Caki2 (cell line): ENCODE measurements around the gene CTSS. TPM values are rescaled to one million over a fixed set of nuclear protein-coding genes. Genes with fewer than 3 reads are reported as not detected.
"Not testable (repeated sequence)": the region's sequence is repeated elsewhere in the genome, so short reads cannot be mapped to it uniquely, and the experiment has no call there.

Experiments
- DNase-seq: peaks from one replicate; pipeline ENCODE4 v3.0.0-alpha.2; 2015; ENCODE audit warnings: low read depth
- in situ Hi-C: cut with HindIII; loops from 2 replicates; pipeline ENCODE4 v1.10.0; 2016; ENCODE audit warnings: low sequenced_read_pairs, low pct_unique_long_range_greater_than_20kb, mixed read lengths
- total RNA-seq: library from RNA; depleted of rRNA; stranded (reverse); fragments of >200 nt; shearing (Covaris generic); gene quantifications from 2 replicates; pipeline ENCODE4 v1.2.3, GENCODE V29; 2014; ENCODE audit warnings: low replicate concordance

Gene CTSS
- total RNA-seq, 1 experiment from 2014 or later, result 2.9 TPM

GRCh38 chr1:150780510-150780909, 14.9 kb upstream of the CTSS start:
- in situ Hi-C loops, result no loop called here
- DNase-seq, result no peak

- in situ Hi-C loops, result no loop called here
- no peak for DNase-seq
Measured at GRCh38 chr1:150778409-150778808, 12.8 kb upstream of the CTSS start.

- in situ Hi-C loops, result no loop called here
- no peak for DNase-seq
Measured at GRCh38 chr1:150777544-150777943, 12.0 kb upstream of the CTSS start.

DNA sequence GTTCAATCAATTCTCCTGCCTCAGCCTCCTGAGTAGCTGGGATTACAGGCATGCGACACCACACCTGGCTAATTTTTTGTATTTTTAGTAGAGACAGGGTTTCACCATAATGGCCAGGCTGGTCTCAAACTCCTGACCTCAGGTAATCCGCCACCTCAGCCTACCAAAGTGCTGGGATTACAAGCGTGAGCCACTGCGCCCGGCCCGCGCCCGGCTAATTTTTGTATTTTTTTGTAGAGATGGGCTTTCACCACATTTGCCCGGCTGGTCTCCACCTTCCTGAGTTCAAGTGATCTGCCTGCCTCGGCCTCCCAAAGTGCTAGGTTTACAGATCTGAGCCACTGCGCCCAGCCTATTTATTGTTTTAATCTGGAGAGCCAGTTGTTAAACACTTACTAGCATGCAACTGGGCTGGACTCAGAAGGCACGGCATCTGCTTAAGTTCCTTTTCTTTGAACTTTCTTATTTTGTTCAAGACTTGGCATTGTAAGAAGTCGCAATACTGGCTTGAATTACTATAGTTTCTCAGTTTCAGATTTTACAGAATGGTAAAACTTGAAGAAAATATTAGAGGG, 10.4 kb upstream of the CTSS start:
- in situ Hi-C loops, DNase-seq: not testable (repeated sequence)

DNA sequence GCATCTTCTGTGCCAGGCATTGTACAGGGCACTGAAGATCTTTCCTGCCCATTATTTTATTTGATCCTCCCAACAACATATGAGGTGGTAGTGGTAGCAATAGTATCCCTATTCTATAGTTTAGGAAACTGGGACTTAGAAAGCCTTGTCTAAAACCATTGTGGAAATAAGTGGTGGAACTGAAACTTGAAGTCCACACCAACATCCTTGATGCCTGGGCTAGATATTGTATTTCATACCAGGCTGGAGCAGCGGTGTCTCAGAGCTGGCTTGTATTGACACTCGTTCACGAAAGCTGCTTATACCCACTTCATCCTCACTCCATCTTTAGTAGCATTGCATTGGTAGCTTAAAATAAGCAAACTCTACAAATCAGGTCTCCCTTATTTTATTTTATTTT, 9.7 kb upstream of the CTSS start:
- in situ Hi-C loops, result no loop called here

DNA sequence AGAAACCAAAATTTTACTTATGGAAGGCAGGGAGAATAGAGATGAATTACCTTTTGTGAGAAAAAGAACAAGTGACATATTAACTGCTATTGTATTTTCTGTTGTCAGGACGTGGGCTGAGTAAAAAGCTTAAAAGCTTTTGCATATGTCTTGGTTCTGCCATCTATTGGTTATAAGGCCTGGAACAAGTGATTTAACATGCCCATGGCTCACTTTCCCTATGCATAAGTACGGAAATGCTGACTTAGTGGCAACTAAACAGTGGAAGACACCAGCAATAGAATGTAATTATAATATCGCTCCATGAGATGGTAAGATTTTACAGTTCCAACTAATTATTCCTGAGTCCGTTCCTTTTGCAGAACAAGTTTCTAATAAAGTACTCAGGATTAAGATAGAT, 6.7 kb upstream of the CTSS start:
- DNase-seq, result no peak
- in situ Hi-C loops, result no loop called here

More for the DNA sequence above, 9.7 kb upstream of the CTSS start:
- no peak for DNase-seq

- in situ Hi-C loops, DNase-seq: not testable (repeated sequence)
Measured at GRCh38 chr1:150767704-150768103, 2.1 kb upstream of the CTSS start.

DNA sequence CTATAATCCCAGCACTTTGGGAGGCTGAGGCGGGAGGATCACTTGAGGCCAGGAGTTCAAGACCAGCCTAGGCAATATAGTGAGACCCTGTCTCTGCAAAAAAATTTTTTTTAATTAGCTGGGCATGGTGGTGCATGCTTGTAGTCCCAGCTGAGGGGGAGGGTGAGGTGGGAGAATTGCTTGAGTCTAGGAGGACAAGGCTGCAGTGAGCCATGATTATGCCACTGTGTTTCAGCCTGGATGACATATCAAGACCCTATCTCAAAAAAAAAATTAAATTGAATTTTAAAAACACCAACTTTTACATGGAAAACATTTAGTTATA, 361 bp upstream of the CTSS start:
- in situ Hi-C loops, DNase-seq: not testable (repeated sequence)

GRCh38 chr1:150764617-150765101, 919 bp downstream of the CTSS start:
- in situ Hi-C loops, result no loop called here
- peak; percentile 51 for DNase-seq

GRCh38 chr1:150763018-150763417, 2.6 kb downstream of the CTSS start:
- DNase-seq, result no peak
- in situ Hi-C loops, result no loop called here

GRCh38 chr1:150762552-150762951, 3.0 kb downstream of the CTSS start:
- in situ Hi-C loops, result no loop called here
- DNase-seq, result no peak

DNA sequence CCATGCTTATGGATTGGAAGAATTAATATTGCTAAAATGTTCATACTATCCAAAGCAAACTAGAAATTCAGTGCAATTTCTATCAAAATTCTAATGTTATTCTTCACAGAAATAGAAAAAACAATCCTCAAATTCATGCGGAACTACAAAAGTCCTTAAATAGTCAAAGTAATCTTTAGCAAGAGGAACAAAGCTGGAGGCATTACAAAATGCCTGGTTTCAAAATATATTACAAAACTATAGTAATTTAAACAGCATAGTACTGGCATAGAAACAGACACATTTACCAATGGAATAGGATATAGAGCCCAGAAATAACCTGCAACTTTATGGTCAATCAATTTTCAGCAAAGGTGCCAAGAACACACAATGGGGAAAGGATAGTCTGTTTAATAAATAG, 3.8 kb downstream of the CTSS start:
- in situ Hi-C loops, result no loop called here
- DNase-seq, result no peak

- in situ Hi-C loops, result no loop called here
Measured at GRCh38 chr1:150760013-150760412, 5.6 kb downstream of the CTSS start.

GRCh38 chr1:150753416-150753815, 12.2 kb downstream of the CTSS start:
- in situ Hi-C loops, result no loop called here
- no peak for DNase-seq

More at GRCh38 chr1:150760013-150760412, 5.6 kb downstream of the CTSS start:
- no peak for DNase-seq

GRCh38 chr1:150751443-150751842, 14.1 kb downstream of the CTSS start:
- in situ Hi-C loops, result no loop called here
- DNase-seq, result no peak

- no peak for DNase-seq
- in situ Hi-C loops, result no loop called here
Measured at GRCh38 chr1:150749720-150750311, 15.8 kb downstream of the CTSS start.

- in situ Hi-C loops, result no loop called here
- DNase-seq, result no peak
Measured at GRCh38 chr1:150748878-150749719, 16.5 kb downstream of the CTSS start.

DNA sequence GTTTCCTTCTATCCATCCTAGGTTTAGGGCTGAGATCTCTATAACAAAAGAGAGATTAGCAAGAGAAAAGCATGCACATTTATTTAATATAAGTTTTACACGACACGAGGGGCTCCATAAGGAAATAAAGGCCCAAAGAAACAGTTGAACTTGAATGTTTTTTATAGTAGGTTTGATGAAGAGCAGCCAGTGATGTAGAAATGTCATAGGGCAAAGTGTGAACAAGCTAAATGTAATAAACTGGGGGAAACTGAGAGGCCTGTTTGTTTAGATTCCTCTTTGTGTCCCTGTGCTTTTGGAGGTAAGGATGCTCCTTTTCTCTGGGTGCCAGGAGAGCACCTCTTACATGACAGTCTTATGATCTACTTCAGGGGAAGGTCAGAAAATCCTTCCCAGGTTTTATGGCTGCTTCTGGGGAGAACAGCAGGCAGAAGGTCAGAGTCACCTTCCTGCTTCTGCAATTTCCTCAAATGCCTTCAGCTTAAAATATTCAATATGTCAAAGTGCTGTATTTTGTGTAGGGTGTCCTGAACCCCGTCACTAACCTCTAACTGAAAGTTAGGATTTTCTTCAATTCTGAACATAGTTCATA, 35.4 kb downstream of the CTSS start:
- in situ Hi-C loops, result no loop called here

DNA sequence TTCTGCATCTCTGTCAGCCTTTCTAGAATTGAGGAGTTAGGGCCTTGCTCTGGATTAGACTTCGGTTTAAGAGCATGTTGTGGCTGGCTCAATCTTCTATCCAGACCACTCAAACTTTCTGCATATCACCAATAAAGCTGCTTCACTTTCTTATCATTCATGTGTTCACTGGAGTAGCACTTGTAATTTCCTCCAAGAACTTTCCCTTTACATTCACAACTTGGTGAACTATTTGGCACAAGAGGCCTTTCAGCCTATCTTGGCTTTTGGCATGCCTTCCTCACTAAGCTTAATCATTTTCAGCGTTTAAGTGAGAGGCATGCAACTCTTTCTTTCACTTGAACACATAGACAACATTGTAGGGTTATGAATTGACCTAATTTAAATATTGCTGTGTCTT, 41.2 kb downstream of the CTSS start:
- in situ Hi-C loops, result no loop called here
- no peak for DNase-seq

More for the DNA sequence above, 35.4 kb downstream of the CTSS start:
- no peak for DNase-seq
